Stimulated activated naive CD8-positive, alpha-beta T cell treated with anti-CD3 and anti-CD28 coated beads, Interleukin-15, amount 100 ng/mL, for 72 hours (primary cell): ENCODE data around the gene FBXW8.

Source experiments
- ATAC-seq: fragments of 150-1000 bp; cut with Tn5 transposase; 2 replicates; pipeline ENCODE4 v1.10.0; 2021; ENCODE audit warnings: mild to moderate bottlenecking, moderate library complexity
- DNase-seq, 2 donors: peaks; one replicate each; pipeline ENCODE4 v3.0.0; 2021 to 2022
- H3K27ac Mint-ChIP-seq, 2 donors: one replicate each; pipeline ENCODE4 v1.8.0; 2022; ENCODE audit warnings: mild to moderate bottlenecking in 2 of 2, mixed read lengths in 2 of 2, moderate library complexity in 2 of 2
- H3K27me3 Mint-ChIP-seq: one replicate; pipeline ENCODE4 v1.8.0; 2022; ENCODE audit warnings: mixed read lengths
- H3K4me1 Mint-ChIP-seq: one replicate; pipeline ENCODE4 v1.8.0; 2022; ENCODE audit warnings: mild to moderate bottlenecking, mixed read lengths
- H3K4me3 Mint-ChIP-seq, 2 donors: one replicate each; pipeline ENCODE4 v1.8.0; 2022; ENCODE audit warnings: mild to moderate bottlenecking in 2 of 2, mixed read lengths in 2 of 2, moderate library complexity in 1 of 2
- H3K9me3 Mint-ChIP-seq, 2 donors: one replicate each; pipeline ENCODE4 v1.8.0; 2022; ENCODE audit warnings: mixed read lengths in 2 of 2

The FBXW8 gene, protein sequence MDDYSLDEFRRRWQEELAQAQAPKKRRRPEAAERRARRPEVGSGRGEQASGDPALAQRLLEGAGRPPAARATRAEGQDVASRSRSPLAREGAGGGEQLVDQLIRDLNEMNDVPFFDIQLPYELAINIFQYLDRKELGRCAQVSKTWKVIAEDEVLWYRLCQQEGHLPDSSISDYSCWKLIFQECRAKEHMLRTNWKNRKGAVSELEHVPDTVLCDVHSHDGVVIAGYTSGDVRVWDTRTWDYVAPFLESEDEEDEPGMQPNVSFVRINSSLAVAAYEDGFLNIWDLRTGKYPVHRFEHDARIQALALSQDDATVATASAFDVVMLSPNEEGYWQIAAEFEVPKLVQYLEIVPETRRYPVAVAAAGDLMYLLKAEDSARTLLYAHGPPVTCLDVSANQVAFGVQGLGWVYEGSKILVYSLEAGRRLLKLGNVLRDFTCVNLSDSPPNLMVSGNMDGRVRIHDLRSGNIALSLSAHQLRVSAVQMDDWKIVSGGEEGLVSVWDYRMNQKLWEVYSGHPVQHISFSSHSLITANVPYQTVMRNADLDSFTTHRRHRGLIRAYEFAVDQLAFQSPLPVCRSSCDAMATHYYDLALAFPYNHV

DNA sequence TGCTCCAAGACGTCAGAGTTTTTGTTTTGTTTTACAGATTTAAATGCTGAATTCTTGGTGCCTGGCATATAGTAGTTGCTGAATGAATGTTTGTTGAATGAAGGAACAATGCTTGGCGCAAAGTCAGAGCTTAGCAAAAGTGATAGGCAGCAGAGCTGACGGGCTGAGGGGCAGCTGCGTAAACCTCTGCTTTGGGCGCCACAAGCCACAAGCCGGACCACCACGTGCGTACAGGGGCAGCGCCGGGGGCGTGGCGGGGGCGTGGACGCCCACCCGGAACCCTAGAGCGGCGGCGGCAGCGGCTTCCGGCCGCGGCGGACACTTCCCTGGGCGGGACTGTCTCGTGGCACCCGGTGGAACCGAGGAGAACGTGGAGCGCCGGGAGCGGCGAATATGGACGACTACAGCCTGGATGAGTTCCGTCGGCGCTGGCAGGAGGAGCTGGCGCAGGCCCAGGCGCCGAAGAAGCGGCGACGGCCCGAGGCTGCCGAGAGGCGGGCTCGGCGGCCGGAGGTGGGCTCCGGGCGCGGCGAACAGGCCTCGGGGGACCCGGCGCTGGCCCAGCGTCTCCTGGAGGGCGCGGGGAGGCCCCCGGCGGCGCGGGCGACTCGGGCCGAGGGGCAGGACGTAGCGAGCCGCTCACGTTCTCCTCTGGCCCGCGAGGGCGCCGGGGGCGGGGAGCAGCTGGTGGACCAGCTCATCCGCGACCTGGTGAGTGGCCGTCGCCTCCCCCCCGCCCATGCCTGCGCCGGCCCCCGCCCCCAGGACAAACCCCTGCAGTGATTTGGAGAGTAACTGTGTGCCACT lies at the start of gene FBXW8:
TSS of gene FBXW8 (plus strand) at position 306 of the 807 bp plus-strand sequence. CDS start at position 394, 88 bp downstream.
- ATAC-seq (peak; percentile 90), DNase-seq (peak; percentile 61 to 64)
- Mint-ChIP-seq H3K4me1 (peaks cover 36% of the 10 kb centered on the region), H3K27ac (peak within 1 kb of the TSS; percentile 93 to 94), H3K27me3 (peaks cover 6% of the 10 kb centered on the region), H3K9me3 (no peaks in the 10 kb centered on the region), H3K4me3 (peak within 1 kb of the TSS; percentile 87 to 95)

DNA sequence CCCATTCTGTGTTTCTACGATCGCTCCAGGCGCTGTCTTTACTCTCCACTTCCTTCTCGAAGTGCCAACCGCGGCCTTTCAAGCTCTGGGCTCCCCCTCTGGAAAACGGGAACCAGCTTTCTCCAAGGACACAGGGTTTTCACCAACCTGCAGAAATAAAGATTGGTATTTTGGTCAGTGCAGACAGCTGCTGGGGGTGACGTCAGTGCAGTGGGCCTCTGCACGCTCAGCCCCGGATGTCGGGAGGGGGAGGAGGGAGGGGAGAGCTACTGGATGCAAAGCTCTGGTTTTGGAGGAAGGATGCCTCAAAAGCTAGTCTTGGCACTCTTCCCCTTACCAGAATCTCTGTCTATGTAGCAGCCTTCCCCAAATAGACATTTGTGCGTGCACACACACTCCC lies 49.4 kb upstream of the FBXW8 start:
- no peak overlapping the region for H3K27ac Mint-ChIP-seq
- DNase-seq (peak in 1 of 2 donors; percentile 34), ATAC-seq (peak; percentile 91)
- H3K9me3 Mint-ChIP-seq = no peaks in the 10 kb centered on the region
- peaks cover 11% of the 10 kb centered on the region for H3K4me1 Mint-ChIP-seq
- H3K4me3 Mint-ChIP-seq = no peak overlapping the region
- peaks cover 50% of the 10 kb centered on the region for H3K27me3 Mint-ChIP-seq

DNA sequence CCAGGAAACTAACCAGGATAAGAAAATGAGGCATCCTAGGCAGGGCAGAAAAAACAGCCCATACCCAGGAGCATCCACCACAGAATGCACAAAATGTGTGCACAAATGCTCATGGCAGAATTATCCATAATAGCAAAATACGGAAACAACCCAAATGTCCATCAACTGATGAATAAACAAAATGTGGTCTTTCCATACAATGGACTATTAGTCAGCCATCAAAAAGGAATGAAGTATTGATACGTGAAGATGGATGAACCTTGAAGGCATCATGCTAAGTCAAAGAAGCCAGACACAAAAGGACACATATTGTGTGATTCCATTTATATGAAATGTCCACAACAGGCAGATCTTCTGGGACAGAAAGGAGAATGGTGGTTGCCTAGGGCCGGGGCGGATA lies 48.6 kb upstream of the FBXW8 start:
- DNase-seq = no peak
- peaks cover 43% of the 10 kb centered on the region for H3K27me3 Mint-ChIP-seq
- no peak overlapping the region for H3K27ac Mint-ChIP-seq
- no peak overlapping the region for H3K4me3 Mint-ChIP-seq
- H3K9me3 Mint-ChIP-seq = no peaks in the 10 kb centered on the region
- ATAC-seq = no peak
- peaks cover 11% of the 10 kb centered on the region for H3K4me1 Mint-ChIP-seq

DNA sequence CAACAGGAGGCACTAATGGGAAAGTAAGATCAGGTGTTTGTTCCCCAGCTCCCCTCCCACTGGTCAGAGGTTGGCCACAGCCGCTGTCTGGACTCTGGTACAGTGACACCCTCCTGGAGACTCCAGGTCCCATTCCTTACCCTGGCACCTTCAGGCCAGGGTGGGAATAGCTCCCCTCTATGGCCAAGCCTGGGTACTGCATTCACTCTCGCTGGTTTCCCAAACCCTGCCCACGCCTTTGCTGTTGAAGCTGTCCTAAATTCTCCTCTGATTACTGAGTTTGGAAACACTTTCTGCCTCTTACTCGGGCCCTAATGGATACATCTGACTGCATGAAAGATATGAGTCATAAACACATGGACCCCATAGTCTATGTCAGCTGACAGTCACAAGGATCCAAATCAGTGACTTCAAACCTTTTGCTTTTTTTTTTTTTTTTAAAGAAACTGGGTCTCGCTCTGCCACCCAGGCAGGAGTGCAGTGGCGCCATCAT lies 47.4 kb upstream of the FBXW8 start:
- Mint-ChIP-seq H3K4me3 (no peak overlapping the region), H3K9me3 (no peaks in the 10 kb centered on the region), H3K27ac (no peak overlapping the region), H3K27me3 (peaks cover 31% of the 10 kb centered on the region), H3K4me1 (peaks cover 11% of the 10 kb centered on the region)
- ATAC-seq (no peak), DNase-seq (peak in 1 of 2 donors; percentile 15)

DNA sequence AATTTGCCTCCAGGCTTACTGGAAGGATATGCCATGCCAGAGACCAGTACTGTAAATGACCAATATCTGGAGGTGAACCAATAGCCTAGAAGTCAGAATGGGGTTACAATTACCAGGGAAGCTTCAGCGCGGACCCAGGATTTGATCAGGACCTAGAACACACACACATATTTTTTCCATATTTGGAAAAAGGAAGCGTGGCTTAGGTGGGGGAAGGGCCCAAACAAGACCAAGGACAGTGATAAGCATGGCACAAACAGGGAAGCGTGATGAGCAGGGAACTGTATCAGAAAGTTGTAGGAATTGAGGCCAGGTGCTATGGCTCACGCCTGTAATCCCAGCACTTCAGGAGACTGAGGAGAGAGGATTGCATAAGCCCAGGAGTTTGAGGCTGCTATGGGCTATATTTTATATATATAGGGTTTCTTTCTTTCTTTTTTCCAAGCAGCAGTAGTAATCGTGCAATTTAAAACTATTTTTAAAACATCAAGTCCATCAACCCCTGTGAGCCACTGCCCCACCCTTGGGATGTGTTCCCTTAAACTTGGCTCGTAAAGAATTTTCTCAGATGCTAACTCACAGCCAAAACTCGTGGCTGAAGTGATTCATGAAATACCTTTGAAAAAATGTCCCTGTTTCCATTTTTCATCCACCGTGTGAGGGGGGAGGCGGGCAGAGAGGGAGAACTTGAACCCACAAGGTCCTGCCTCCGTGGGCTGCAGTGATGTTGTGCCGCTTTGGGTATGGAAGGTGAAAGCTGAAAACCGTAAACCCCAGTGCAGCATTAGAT lies 46.2 kb upstream of the FBXW8 start:
- Mint-ChIP-seq H3K4me1 (peaks cover 11% of the 10 kb centered on the region), H3K27ac (no peak overlapping the region), H3K4me3 (no peak overlapping the region), H3K27me3 (peaks cover 22% of the 10 kb centered on the region), H3K9me3 (no peaks in the 10 kb centered on the region)
- DNase-seq (no peak), ATAC-seq (no peak)

DNA sequence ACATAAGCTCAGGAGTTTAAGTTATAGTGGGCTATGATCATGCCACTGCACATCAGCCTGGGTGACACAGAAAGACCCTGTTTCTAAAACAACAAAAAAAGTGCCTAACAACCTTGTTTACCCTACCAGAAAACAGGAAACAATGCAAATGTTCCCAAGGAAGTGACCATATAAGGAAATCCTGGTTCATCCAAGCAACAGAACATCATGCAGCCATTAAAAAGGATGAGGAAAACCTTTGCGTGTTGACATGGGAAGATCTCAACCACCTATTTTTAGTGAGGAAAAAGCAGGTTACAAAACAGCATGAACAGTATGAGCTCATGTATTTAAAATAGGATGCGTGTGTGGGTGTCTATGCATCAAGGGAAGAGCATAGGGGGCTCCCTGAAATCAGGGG lies 43.2 kb upstream of the FBXW8 start:
- Mint-ChIP-seq H3K4me1 (no peaks in the 10 kb centered on the region), H3K4me3 (no peak overlapping the region), H3K27ac (no peak overlapping the region), H3K9me3 (no peaks in the 10 kb centered on the region), H3K27me3 (peaks cover 4% of the 10 kb centered on the region)
- no peak for DNase-seq
- ATAC-seq = no peak

DNA sequence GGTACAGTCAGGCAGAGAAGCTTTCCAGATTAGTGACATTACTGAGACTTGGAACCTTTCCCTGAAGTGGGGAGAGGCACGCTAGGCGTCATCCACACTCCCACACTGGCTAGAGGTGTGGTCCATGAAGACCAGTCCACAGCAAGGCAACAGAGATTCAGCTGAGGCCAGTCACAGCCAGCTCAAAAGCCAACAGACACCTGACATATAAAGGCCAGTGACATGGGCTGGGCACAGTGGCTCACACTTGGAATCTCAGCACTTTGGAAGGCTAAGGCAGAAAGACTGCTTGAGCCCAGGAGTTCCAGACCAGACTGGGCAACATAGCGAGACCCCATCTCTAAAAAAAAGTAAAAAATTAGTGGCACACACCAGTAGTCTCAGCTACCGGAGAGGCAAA lies 40.4 kb upstream of the FBXW8 start:
- DNase-seq = no peak
- no peak overlapping the region for H3K27ac Mint-ChIP-seq
- H3K4me1 Mint-ChIP-seq = peaks cover 12% of the 10 kb centered on the region
- no peaks in the 10 kb centered on the region for H3K9me3 Mint-ChIP-seq
- H3K4me3 Mint-ChIP-seq = no peak overlapping the region
- H3K27me3 Mint-ChIP-seq = peaks cover 26% of the 10 kb centered on the region
- ATAC-seq = no peak

DNA sequence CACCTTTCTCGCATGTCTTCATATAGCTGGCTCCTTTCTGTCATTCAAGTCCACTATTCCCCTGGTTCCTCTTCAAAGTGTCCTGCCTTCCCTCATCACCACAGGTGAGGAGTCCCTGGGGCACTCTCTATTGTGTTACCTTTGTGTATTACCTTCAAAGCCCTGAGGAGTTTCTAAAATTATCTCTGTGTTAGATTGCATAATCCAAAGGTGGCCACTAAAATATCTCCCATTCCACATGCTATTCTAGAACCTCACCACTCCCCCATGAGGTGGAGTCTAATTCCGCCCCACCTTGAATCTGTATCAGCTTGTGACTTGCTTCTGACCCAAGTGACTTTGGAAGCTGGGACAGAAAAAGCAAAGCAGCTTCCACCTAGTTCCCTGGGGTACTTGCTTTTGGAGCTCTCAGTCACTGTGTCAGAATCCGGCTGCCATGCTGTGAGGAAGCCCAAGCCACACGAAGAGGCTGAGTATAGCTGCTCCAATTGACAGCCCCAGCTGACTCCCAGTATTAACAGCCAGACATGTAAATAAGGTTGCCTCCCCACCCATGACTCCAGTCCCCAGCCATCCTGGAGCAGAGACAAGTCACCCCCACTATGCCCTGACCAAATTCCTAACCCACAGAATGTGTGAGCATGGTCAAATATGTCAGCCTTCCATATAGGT lies 36.3 kb upstream of the FBXW8 start:
- Mint-ChIP-seq H3K27me3 (peaks cover 61% of the 10 kb centered on the region), H3K27ac (no peak overlapping the region), H3K4me1 (peaks cover 26% of the 10 kb centered on the region), H3K4me3 (no peak overlapping the region), H3K9me3 (no peaks in the 10 kb centered on the region)
- no peak for DNase-seq
- no peak for ATAC-seq

DNA sequence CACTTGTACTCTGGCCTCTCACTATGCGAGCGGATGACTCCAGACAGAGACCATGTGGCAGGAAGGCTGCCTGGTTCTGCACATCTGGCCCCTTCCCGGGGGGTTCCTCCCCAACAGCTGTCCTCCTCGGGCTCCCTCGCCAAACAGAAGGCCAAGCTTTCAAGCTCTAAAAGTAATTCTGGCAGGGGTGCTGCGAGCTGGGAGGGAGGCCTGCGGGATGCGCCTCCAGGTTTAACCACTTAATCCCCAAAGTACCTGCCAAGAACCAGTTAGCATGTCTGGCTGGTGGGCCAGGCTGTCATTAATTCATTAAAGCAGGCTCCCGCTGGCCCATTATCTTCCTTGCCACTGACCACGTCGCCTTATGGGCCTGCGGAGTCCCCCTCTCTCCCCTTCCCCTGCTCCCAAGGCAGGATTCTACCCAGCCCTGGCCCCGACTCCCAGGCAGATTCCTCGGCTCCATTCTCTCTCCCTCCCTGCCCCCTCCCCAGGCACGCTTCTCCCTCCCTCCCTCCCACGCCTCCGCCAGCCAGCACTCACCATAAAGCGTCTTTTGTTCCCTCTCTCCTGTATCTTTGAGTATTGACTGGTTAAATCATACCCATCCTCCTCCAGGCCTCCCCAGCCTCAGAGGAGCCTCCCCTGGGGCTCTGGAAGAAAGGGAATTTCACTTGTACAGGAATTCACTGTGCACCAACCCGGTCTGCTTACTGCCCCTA lies 34.4 kb upstream of the FBXW8 start:
- no peaks in the 10 kb centered on the region for H3K9me3 Mint-ChIP-seq
- no peak for DNase-seq
- H3K4me3 Mint-ChIP-seq = no peak overlapping the region
- ATAC-seq = no peak
- H3K4me1 Mint-ChIP-seq = peaks cover 41% of the 10 kb centered on the region
- H3K27ac Mint-ChIP-seq = no peak overlapping the region
- peaks cover 76% of the 10 kb centered on the region for H3K27me3 Mint-ChIP-seq

DNA sequence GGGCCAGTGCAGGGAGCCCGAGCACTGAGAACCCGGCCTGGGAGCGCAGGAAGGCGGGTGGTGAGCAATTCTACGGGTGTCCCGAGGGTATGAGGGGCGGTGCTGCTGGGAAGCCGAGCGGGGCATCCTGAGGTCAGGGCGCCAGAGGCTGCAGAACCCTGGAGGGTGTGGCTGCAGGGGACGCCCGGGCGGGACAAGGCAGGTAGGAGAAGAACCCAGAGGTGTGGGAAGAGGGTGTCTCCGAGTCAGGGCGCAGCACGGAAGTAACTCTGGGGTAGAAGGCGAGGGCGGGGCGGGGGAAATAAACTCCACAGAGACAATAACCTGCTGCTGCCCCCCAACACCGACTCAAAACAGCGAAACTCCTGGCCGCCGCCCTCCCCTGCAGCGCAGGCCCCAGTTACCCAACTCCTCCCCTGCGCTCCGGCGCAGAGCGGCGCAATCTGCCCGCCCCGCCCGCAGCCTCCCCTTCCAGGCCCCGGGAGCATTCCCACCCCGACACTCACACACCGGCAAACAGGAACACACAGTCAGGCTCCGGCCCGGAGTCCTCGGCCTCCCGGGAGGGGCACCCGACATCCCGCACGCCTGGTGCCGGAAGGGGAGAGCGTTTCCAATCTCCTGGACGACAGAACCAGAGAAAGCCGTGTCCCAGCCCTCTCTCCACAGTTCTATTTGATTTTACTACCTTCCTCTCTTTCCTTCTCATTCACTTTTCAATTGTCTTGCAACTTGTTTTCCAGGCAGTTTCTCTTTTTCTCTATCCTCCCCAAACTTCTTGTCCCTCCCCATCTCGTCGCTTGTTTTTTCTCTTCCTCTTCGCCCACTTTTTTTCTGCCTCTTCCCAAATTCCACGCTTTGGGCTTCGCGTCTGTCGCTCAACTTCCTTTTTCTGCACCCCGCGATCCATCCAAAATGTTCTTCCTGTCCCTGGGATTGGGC lies 31.9 kb upstream of the FBXW8 start:
- Mint-ChIP-seq H3K4me1 (peaks cover 46% of the 10 kb centered on the region), H3K27me3 (peaks cover 86% of the 10 kb centered on the region), H3K4me3 (peak overlapping the region; percentile 82 to 87), H3K27ac (peak overlapping the region; percentile 37 to 75), H3K9me3 (no peaks in the 10 kb centered on the region)
- ATAC-seq (no peak), DNase-seq (no peak)

DNA sequence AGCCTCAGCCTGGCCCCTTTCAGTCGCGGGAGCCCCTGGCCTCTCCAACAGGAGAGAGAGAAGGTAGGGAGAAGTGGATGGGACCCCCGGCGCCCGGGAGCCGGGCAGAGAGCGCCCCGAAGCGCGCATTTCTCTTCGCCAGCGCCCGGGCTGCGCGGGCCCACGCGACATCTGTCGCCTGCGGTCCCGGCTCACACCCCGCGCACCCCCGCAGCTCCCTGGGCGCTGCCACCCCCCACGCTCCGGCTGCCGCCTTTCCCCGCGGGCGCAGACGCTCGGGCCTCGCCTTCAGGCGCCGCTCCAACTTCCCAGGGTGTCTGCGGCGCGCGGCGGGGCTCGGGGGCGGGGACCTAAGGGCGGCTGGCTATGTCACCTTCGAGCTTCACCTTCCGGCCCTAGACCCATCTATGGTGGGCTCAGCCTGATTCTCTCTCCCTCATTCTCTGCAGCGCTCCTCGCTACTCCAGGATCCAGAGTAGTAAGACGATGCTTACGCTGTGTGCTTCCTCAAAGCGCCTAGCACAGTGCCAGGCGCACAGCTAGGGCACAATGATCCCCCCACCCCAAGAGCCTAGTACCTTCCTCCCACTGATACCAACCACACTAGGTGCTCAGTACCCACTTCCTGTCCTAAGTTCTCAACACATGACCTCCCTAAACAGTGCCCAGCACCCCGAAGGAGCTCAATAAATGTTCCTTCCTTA lies 31.1 kb upstream of the FBXW8 start:
- Mint-ChIP-seq H3K4me3 (peak overlapping the region; percentile 82 to 87), H3K9me3 (no peaks in the 10 kb centered on the region), H3K27me3 (peaks cover 86% of the 10 kb centered on the region), H3K4me1 (peaks cover 39% of the 10 kb centered on the region), H3K27ac (no peak overlapping the region)
- DNase-seq = peak in 1 of 2 donors; percentile 25
- peak; percentile 27 for ATAC-seq

DNA sequence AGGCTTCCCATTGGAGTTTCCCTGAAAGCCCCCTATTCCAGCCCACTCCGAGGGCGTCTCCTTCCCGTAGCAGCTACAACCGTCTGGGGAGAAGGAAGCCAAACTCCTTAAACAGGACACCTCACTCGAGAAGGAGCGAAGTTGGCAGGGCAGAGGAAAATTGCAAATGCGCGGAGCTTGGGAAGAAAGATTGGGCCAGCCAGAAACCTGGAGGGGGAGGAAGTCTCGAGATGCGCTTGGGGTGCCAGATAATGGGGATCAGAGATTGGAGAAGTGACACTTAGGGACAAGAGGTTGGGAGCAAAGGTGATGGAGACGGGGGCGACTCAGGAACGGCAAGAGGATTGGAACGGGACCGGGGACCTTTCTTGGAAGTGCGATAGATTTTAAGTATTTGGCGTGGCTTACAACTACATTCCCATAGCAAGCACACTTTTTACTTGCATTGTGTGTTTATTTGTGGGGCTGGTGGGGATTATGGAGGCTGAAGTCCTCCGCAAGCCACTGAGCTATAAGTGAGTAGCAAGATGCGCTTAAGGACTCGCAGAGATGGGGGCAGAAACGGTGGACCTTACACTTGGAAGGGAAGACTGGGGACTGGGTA lies 30.4 kb upstream of the FBXW8 start:
- DNase-seq (no peak), ATAC-seq (peak; percentile 13)
- H3K9me3 Mint-ChIP-seq = no peaks in the 10 kb centered on the region
- H3K27me3 Mint-ChIP-seq = peaks cover 90% of the 10 kb centered on the region
- H3K4me1 Mint-ChIP-seq = peaks cover 39% of the 10 kb centered on the region
- no peak overlapping the region for H3K27ac Mint-ChIP-seq
- peak overlapping the region; percentile 82 to 87 for H3K4me3 Mint-ChIP-seq
